ENCODE results near the gene SLC36A1. TPM values are rescaled to one million over a fixed set of nuclear protein-coding genes. Genes with fewer than 3 reads are reported as not detected.

SLC36A1 gene
- polyA plus RNA-seq, 1 of the 3 experiments (the other 2 are of a cell fraction) = 4.1 TPM

DNA sequence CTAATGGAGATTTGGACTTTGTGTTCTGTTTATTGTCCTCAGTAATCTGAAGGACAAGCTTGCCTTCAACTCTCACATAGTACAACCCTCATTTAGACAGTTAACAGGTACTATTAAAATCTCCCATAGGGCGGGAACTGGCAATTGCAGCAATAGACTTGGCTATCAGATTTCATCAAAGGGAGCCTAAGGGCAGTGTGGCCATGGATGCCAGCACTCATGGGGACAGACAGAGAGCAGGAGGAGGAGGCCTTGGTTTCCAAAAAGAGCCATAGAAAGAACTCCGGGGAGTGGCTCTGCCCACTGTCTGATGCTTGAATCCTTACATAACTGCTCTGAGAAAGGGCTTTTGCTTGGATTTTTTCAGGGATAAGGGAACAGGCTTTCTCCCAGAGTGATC, 6.8 kb downstream of the SLC36A1 start (continued):
- TF ChIP-seq, protein P1, sequence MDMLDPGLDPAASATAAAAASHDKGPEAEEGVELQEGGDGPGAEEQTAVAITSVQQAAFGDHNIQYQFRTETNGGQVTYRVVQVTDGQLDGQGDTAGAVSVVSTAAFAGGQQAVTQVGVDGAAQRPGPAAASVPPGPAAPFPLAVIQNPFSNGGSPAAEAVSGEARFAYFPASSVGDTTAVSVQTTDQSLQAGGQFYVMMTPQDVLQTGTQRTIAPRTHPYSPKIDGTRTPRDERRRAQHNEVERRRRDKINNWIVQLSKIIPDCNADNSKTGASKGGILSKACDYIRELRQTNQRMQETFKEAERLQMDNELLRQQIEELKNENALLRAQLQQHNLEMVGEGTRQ (IDR thresholded peaks at IDR 0.05; ENCODE audit: borderline replicate concordance, low read depth, low read length) = no peak
- TF ChIP-seq RCOR1 (IDR thresholded peaks at IDR 0.05; ENCODE audit: low read length) (no peak), FOXJ3 (CRISPR knock-in tag; IDR thresholded peaks at IDR 0.05) (no peak), TEAD4 (IDR thresholded peaks at IDR 0.05; ENCODE audit: borderline replicate concordance, insufficient read depth) (no peak), NRF1 (IDR thresholded peaks at IDR 0.05; ENCODE audit: low read depth, low read length) (no peak), CHD2 (IDR thresholded peaks at IDR 0.05; ENCODE audit: low read length, partially characterized antibody) (no peak), TAF1 (IDR thresholded peaks at IDR 0.05; ENCODE audit: borderline replicate concordance, low read depth, low read length) (no peak)

DNA sequence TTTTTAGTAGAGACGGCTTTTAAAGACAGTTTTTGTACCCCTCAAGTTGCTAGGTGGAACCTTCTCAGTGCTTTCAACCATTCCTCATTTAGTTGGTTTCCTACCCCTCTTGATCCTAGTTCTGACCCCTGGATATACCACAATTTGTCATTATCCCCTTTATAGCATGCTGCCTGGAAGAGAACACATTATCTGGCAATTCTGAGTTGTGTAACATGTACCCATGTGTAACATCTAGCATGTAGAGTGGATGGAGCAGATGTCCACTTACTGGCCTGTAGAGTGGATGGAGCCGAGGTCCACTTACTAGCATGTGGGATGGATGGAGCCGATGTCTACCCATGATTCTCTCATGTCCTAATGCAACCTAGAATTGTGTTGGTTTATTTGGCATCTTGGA, 7.5 kb downstream of the SLC36A1 start:
- 96% methylated on average over 3 of the region's 3 CpGs for WGBS (ENCODE audit: low lambda C conversion rate)
- no peak overlapping the region for H3K9ac ChIP-seq
- no peak overlapping the region for H3K27ac ChIP-seq (ENCODE audit: low read depth in 2 of 2, low read length in 1 of 2)
- H3K4me1 ChIP-seq (ENCODE audit: control insufficient read depth in 1 of 2, insufficient read depth in 2 of 2, low read depth in 1 of 2, low read length in 1 of 2) = peaks cover 0 to 12% of the 10 kb centered on the region in 2 experiments; a peak in 1 of 4 replicates
- no peak overlapping the region for H3K4me3 ChIP-seq (ENCODE audit: low read depth in 2 of 2, low read length in 1 of 2)
- H3F3A ChIP-seq (replicated peaks; ENCODE audit: insufficient read depth) = peaks cover 13% of the 10 kb centered on the region
- no peaks in the 10 kb centered on the region for H3K79me2 ChIP-seq (ENCODE audit: insufficient read depth)
- no peak overlapping the region for H3K4me2 ChIP-seq
- no peak overlapping the region for H2AFZ ChIP-seq (ENCODE audit: low read depth)
- DNase-seq = no peak
- POLR2A ChIA-PET = no interaction called here
- H3K9me2 ChIP-seq = no peaks in the 10 kb centered on the region
- H3K27me3 ChIP-seq (ENCODE audit: insufficient read depth) = no peaks in the 10 kb centered on the region
- no peaks in the 10 kb centered on the region for H3K36me3 ChIP-seq (replicated peaks in 1 of 2; ENCODE audit: control insufficient read depth in 1 of 2, insufficient read depth in 2 of 2, low read length in 1 of 2)
- H3K9me3 ChIP-seq = no peaks in the 10 kb centered on the region
- TF ChIP-seq EZH2phosphoT487 (IDR thresholded peaks at IDR 0.05; ENCODE audit: borderline replicate concordance, low read depth) (no peak), RCOR1 (IDR thresholded peaks at IDR 0.05; ENCODE audit: low read length) (no peak), ELF1 (IDR thresholded peaks at IDR 0.05) (no peak), NRF1 (IDR thresholded peaks at IDR 0.05; ENCODE audit: low read depth, low read length) (no peak), JUND (IDR thresholded peaks at IDR 0.05) (no peak), MXI1 (IDR thresholded peaks at IDR 0.05; ENCODE audit: low read depth, low read length) (no peak), SMC3 (IDR thresholded peaks at IDR 0.05; ENCODE audit: low read depth, low read length) (no peak), NFIC (IDR thresholded peaks at IDR 0.05; ENCODE audit: borderline replicate concordance) (no peak), TCF12 (IDR thresholded peaks at IDR 0.05) (no peak), RFX5 (IDR thresholded peaks at IDR 0.05; ENCODE audit: low read length) (no peak), YY1 (IDR thresholded peaks at IDR 0.05; ENCODE audit: low read depth) (no peak), SIN3A (IDR thresholded peaks at IDR 0.05; ENCODE audit: borderline replicate concordance, low read depth, low read length) (no peak), TEAD4 (IDR thresholded peaks at IDR 0.05; ENCODE audit: borderline replicate concordance, insufficient read depth) (no peak), POLR2AphosphoS5 (IDR thresholded peaks at IDR 0.05; ENCODE audit: low read depth, low read length) (no peak), EP300 (IDR thresholded peaks at IDR 0.05; ENCODE audit: borderline replicate concordance in 1 of 2, low read depth in 1 of 2, low read length in 1 of 2) (no peak), TAF1 (IDR thresholded peaks at IDR 0.05; ENCODE audit: borderline replicate concordance, low read depth, low read length) (no peak)
- TF ChIP-seq, protein P2, sequence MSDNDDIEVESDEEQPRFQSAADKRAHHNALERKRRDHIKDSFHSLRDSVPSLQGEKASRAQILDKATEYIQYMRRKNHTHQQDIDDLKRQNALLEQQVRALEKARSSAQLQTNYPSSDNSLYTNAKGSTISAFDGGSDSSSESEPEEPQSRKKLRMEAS (IDR thresholded peaks at IDR 0.05; ENCODE audit: low read depth) = no peak
- TF ChIP-seq, protein P3, sequence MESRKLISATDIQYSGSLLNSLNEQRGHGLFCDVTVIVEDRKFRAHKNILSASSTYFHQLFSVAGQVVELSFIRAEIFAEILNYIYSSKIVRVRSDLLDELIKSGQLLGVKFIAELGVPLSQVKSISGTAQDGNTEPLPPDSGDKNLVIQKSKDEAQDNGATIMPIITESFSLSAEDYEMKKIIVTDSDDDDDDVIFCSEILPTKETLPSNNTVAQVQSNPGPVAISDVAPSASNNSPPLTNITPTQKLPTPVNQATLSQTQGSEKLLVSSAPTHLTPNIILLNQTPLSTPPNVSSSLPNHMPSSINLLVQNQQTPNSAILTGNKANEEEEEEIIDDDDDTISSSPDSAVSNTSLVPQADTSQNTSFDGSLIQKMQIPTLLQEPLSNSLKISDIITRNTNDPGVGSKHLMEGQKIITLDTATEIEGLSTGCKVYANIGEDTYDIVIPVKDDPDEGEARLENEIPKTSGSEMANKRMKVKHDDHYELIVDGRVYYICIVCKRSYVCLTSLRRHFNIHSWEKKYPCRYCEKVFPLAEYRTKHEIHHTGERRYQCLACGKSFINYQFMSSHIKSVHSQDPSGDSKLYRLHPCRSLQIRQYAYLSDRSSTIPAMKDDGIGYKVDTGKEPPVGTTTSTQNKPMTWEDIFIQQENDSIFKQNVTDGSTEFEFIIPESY (IDR thresholded peaks at IDR 0.05; ENCODE audit: borderline replicate concordance, low read depth) = no peak
- TF ChIP-seq, protein P4, sequence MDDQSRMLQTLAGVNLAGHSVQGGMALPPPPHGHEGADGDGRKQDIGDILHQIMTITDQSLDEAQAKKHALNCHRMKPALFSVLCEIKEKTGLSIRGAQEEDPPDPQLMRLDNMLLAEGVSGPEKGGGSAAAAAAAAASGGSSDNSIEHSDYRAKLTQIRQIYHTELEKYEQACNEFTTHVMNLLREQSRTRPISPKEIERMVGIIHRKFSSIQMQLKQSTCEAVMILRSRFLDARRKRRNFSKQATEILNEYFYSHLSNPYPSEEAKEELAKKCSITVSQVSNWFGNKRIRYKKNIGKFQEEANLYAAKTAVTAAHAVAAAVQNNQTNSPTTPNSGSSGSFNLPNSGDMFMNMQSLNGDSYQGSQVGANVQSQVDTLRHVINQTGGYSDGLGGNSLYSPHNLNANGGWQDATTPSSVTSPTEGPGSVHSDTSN (IDR thresholded peaks at IDR 0.05) = no peak
- CTCF ChIA-PET = interaction anchor here (1.1 to 2.5 kb wide), 3 partner anchors 7 to 285 kb away, joined by 3 to 12 read pairs (median 3); partner anchors contain the start of gene SLC36A1
- H4K20me1 ChIP-seq (ENCODE audit: insufficient read depth) = no peaks in the 10 kb centered on the region
